ENCODE results near the gene USF1.

Gene USF1

GRCh38 chr1:161089251-161089924 lies 43.6 kb upstream of the USF1 start, which contains the start of gene NECTIN4:
Gene NECTIN4 (minus strand): TSS chr1:161089558. CDS start chr1:161089296, 262 bp downstream.
- H3K9ac ChIP-seq: peak within 1 kb of the TSS in 2 of 11 experiments; percentile 19 to 21; a peak in 2 of 22 replicates
- no peaks in the 10 kb centered on the region for H4K20me1 ChIP-seq
- H3K4me2 ChIP-seq: peak within 1 kb of the TSS in 4 of 11 experiments; percentile 39 to 85 (median 74); a peak in 8 of 22 replicates
- no peaks in the 10 kb centered on the region for H3K36me3 ChIP-seq
- H3K4me3 ChIP-seq: no peak within 1 kb of the TSS
- H3K4me1 ChIP-seq: peaks cover 0 to 83% (median 15%) of the 10 kb centered on the region in 10 experiments; a peak in 10 of 20 replicates
- no peaks in the 10 kb centered on the region for H3K9me3 ChIP-seq (replicated peaks in 1 of 11)
- H3K27me3 ChIP-seq: no peaks in the 10 kb centered on the region
- TF ChIP-seq Cebpa-rat (IDR thresholded peaks at IDR 0.05): no peak
- H3K27ac ChIP-seq: peak within 1 kb of the TSS in 4 of 11 experiments; percentile 5 to 50 (median 28); a peak in 4 of 22 replicates

GRCh38 chr1:161088587-161089110 lies 42.9 kb upstream of the USF1 start:
- Histone ChIP-seq H3K36me3 (no peaks in the 10 kb centered on the region), H3K4me3 (no peak overlapping the region), H3K9me3 (replicated peaks in 1 of 11) (no peaks in the 10 kb centered on the region), H3K27me3 (no peaks in the 10 kb centered on the region), H4K20me1 (no peaks in the 10 kb centered on the region), H3K9ac (peak overlapping the region in 2 of 11 experiments; percentile 19 to 21; a peak in 2 of 22 replicates), H3K4me2 (peak overlapping the region in 4 of 11 experiments; percentile 39 to 85 (median 74); a peak in 8 of 22 replicates), H3K27ac (peak overlapping the region in 4 of 11 experiments; percentile 5 to 50 (median 28); a peak in 4 of 22 replicates), H3K4me1 (peaks cover 0 to 89% (median 20%) of the 10 kb centered on the region in 10 experiments; a peak in 13 of 20 replicates)
- TF ChIP-seq Cebpa-rat (IDR thresholded peaks at IDR 0.05): no peak

- Histone ChIP-seq H3K9ac (no peak overlapping the region; a peak in 1 of 22 replicates), H3K4me1 (peaks cover 0 to 89% (median 27%) of the 10 kb centered on the region in 10 experiments; a peak in 13 of 20 replicates), H3K27ac (peak overlapping the region in 3 of 11 experiments; percentile 19 to 86 (median 79); a peak in 5 of 22 replicates), H3K4me2 (peak overlapping the region in 4 of 11 experiments; percentile 6 to 84 (median 74); a peak in 4 of 22 replicates), H3K9me3 (replicated peaks in 1 of 11) (no peaks in the 10 kb centered on the region), H3K27me3 (no peaks in the 10 kb centered on the region), H3K36me3 (no peaks in the 10 kb centered on the region), H4K20me1 (no peaks in the 10 kb centered on the region), H3K4me3 (no peak overlapping the region)
- no peak for TF ChIP-seq Cebpa-rat (IDR thresholded peaks at IDR 0.05)
Measured at GRCh38 chr1:161086457-161086856, 40.7 kb upstream of the USF1 start.

- H3K27ac ChIP-seq: peak overlapping the region in 5 of 11 experiments; percentile 37 to 86 (median 74); a peak in 9 of 22 replicates
- H3K4me2 ChIP-seq: peak overlapping the region in 5 of 11 experiments; percentile 69 to 84 (median 75); a peak in 9 of 22 replicates
- TF ChIP-seq Cebpa-rat (IDR thresholded peaks at IDR 0.05): no peak
Measured at GRCh38 chr1:161085165-161085564, 39.4 kb upstream of the USF1 start.

GRCh38 chr1:161084597-161084988 lies 38.8 kb upstream of the USF1 start:
- peak overlapping the region in 5 of 11 experiments; percentile 69 to 84 (median 75); a peak in 10 of 22 replicates for H3K4me2 ChIP-seq
- peak overlapping the region in 5 of 11 experiments; percentile 41 to 86 (median 74); a peak in 9 of 22 replicates for H3K27ac ChIP-seq
- H3K36me3 ChIP-seq: no peaks in the 10 kb centered on the region
- H3K4me3 ChIP-seq: no peak overlapping the region
- H3K9ac ChIP-seq: peak overlapping the region in 4 of 11 experiments; percentile 53 to 66 (median 60); a peak in 5 of 22 replicates
- H3K9me3 ChIP-seq (replicated peaks in 1 of 11): no peaks in the 10 kb centered on the region
- H3K27me3 ChIP-seq: no peaks in the 10 kb centered on the region
- no peaks in the 10 kb centered on the region for H4K20me1 ChIP-seq
- no peak for TF ChIP-seq Cebpa-rat (IDR thresholded peaks at IDR 0.05)
- peaks cover 0 to 99% (median 27%) of the 10 kb centered on the region in 10 experiments; a peak in 13 of 20 replicates for H3K4me1 ChIP-seq

More at GRCh38 chr1:161085165-161085564, 39.4 kb upstream of the USF1 start:
- H3K4me3 ChIP-seq: no peak overlapping the region
- no peaks in the 10 kb centered on the region for H3K9me3 ChIP-seq (replicated peaks in 1 of 11)
- no peaks in the 10 kb centered on the region for H3K36me3 ChIP-seq
- no peaks in the 10 kb centered on the region for H3K27me3 ChIP-seq
- H4K20me1 ChIP-seq: no peaks in the 10 kb centered on the region
- peak overlapping the region in 4 of 11 experiments; percentile 53 to 66 (median 60); a peak in 6 of 22 replicates for H3K9ac ChIP-seq
- H3K4me1 ChIP-seq: peaks cover 0 to 99% (median 27%) of the 10 kb centered on the region in 10 experiments; a peak in 13 of 20 replicates

GRCh38 chr1:161083748-161084596 lies 38.2 kb upstream of the USF1 start:
- H3K4me2 ChIP-seq: peak overlapping the region in 6 of 11 experiments; percentile 41 to 84 (median 74); a peak in 12 of 22 replicates
- H3K27me3 ChIP-seq: no peaks in the 10 kb centered on the region
- peak overlapping the region in 6 of 11 experiments; percentile 5 to 66 (median 54); a peak in 8 of 22 replicates for H3K9ac ChIP-seq
- H3K27ac ChIP-seq: peak overlapping the region in 5 of 11 experiments; percentile 41 to 86 (median 74); a peak in 11 of 22 replicates
- H3K4me1 ChIP-seq: peaks cover 0 to 98% (median 25%) of the 10 kb centered on the region in 10 experiments; a peak in 13 of 20 replicates
- H4K20me1 ChIP-seq: no peaks in the 10 kb centered on the region
- TF ChIP-seq Cebpa-rat (IDR thresholded peaks at IDR 0.05): peak in 1 of 11 experiments; percentile 7; a peak in 1 of 22 replicates
- H3K9me3 ChIP-seq (replicated peaks in 1 of 11): no peaks in the 10 kb centered on the region
- H3K36me3 ChIP-seq: no peaks in the 10 kb centered on the region
- peak overlapping the region in 1 of 10 experiments; percentile 38; a peak in 2 of 20 replicates for H3K4me3 ChIP-seq

GRCh38 chr1:161082996-161083747 lies 37.4 kb upstream of the USF1 start:
- H4K20me1 ChIP-seq: no peaks in the 10 kb centered on the region
- peaks cover 0 to 90% (median 22%) of the 10 kb centered on the region in 10 experiments; a peak in 13 of 20 replicates for H3K4me1 ChIP-seq
- no peaks in the 10 kb centered on the region for H3K9me3 ChIP-seq (replicated peaks in 1 of 11)
- TF ChIP-seq Cebpa-rat (IDR thresholded peaks at IDR 0.05): peak in 3 of 11 experiments; percentile 56 to 84 (median 77); a peak in 6 of 22 replicates
- peak overlapping the region in 5 of 11 experiments; percentile 41 to 86 (median 74); a peak in 11 of 22 replicates for H3K27ac ChIP-seq
- H3K4me2 ChIP-seq: peak overlapping the region in 6 of 11 experiments; percentile 41 to 84 (median 74); a peak in 12 of 22 replicates
- H3K4me3 ChIP-seq: peak overlapping the region in 1 of 10 experiments; percentile 38; a peak in 1 of 20 replicates
- H3K27me3 ChIP-seq: no peaks in the 10 kb centered on the region
- H3K36me3 ChIP-seq: no peaks in the 10 kb centered on the region
- peak overlapping the region in 6 of 11 experiments; percentile 5 to 66 (median 46); a peak in 7 of 22 replicates for H3K9ac ChIP-seq
